Effector CD4-positive, alpha-beta T cell (primary cell): ENCODE data around the gene SAMD4A.

Experiments
- DNase-seq: peaks from one replicate; pipeline ENCODE4 v3.0.0-alpha.2; 2020

SAMD4A gene

GRCh38 chr14:54767139-54767431 lies 200.2 kb downstream of the SAMD4A start:
- DNase-seq: no peak

- no peak for DNase-seq
Observed at GRCh38 chr14:54767450-54767849, 200.5 kb downstream of the SAMD4A start.

- no peak for DNase-seq
Observed at GRCh38 chr14:54768501-54769129, 201.7 kb downstream of the SAMD4A start.

- DNase-seq: no peak
Observed at GRCh38 chr14:54769951-54770863, 203.3 kb downstream of the SAMD4A start.

GRCh38 chr14:54771411-54772027 lies 204.6 kb downstream of the SAMD4A start:
- DNase-seq: no peak

- no peak for DNase-seq
Observed at GRCh38 chr14:54772451-54772881, 205.5 kb downstream of the SAMD4A start.

- DNase-seq: peak; percentile 51
Observed at GRCh38 chr14:54773171-54774006, 206.5 kb downstream of the SAMD4A start.

GRCh38 chr14:54774824-54775223 lies 207.9 kb downstream of the SAMD4A start:
- no peak for DNase-seq

- no peak for DNase-seq
Observed at GRCh38 chr14:54775486-54776140, 208.7 kb downstream of the SAMD4A start.

GRCh38 chr14:54776361-54777001 lies 209.6 kb downstream of the SAMD4A start:
- DNase-seq: no peak

GRCh38 chr14:54777395-54777794 lies 210.5 kb downstream of the SAMD4A start:
- DNase-seq: no peak

- no peak for DNase-seq
Observed at GRCh38 chr14:54778618-54779345, 211.9 kb downstream of the SAMD4A start.

- no peak for DNase-seq
Observed at GRCh38 chr14:54781080-54781479, 214.2 kb downstream of the SAMD4A start.

- no peak for DNase-seq
Observed at GRCh38 chr14:54781961-54782750, 215.2 kb downstream of the SAMD4A start.

GRCh38 chr14:54782751-54783659 lies 216.1 kb downstream of the SAMD4A start:
- no peak for DNase-seq

GRCh38 chr14:54783660-54784015 lies 216.7 kb downstream of the SAMD4A start:
- no peak for DNase-seq

- DNase-seq: no peak
Observed at GRCh38 chr14:54784060-54784459, 217.1 kb downstream of the SAMD4A start.

- DNase-seq: no peak
Observed at GRCh38 chr14:54784657-54785056, 217.7 kb downstream of the SAMD4A start.

- no peak for DNase-seq
Observed at GRCh38 chr14:54785136-54785777, 218.3 kb downstream of the SAMD4A start.
